HepG2 (cell line): ENCODE data around the gene SPI1. TPM values are rescaled to one million over a fixed set of nuclear protein-coding genes. Genes with fewer than 3 reads are reported as not detected.
A peak's percentile ranks its signal among the peaks of the same experiment; 100 is the strongest.

Experiments
- ATAC-seq: fragments of 200-7000 bp; cut with Tn5 transposase; 3 replicates; pipeline ENCODE4 v1.9.1; 2020; ENCODE audit warnings: mild to moderate bottlenecking, moderate library complexity
- BruUV-seq: library from RNA; stranded (reverse); fragments of 400-500 nt; replicated peaks from 2 replicates; lab custom pipeline; 2021; lab: Mats Ljungman, UMichigan
- CTCF ChIA-PET: fragments of 300-600 bp; formaldehyde crosslinking; extraction: SDS; loops from one replicate; lab custom pipeline; 2021; ENCODE audit warnings: low total read pairs, inconsistent platforms, low intra/inter-chr PET ratio; lab: Yijun Ruan, JAX
- POLR2A ChIA-PET: fragments of 350-600 bp; sonication (Branson Sonifier 250); formaldehyde crosslinking; loops from one replicate; lab custom pipeline; 2020; ENCODE audit warnings: antibody characterized with exemption, inconsistent platforms; lab: Yijun Ruan, JAX
- DNase-seq: peaks from one replicate; pipeline ENCODE4 v3.0.0-alpha.2; 2015; ENCODE audit warnings: low spot score
- FAIRE-seq: peaks from 3 replicates; lab custom pipeline; 2011; peaks lifted over from hg19 to GRCh38; lab: Jason Lieb, UNC
- H2AFZ ChIP-seq: one replicate; pipeline ENCODE4 v1.6.1; 2011; ENCODE audit warnings: low read length, inconsistent platforms
- H3K27ac ChIP-seq: fragments of 300-600 bp; 3 replicates; pipeline ENCODE4 v1.8.0; 2011; ENCODE audit warnings: mixed run types, mild to moderate bottlenecking, mixed read lengths, low read length, inconsistent platforms; ENCODE audit not compliant: insufficient read depth; ENCODE audit errors: extremely low read length
- H3K27me3 ChIP-seq, 2 experiments: fragments of 200-600 bp in 1 of 2; 2 replicates in 1 of 2; 3 replicates in 1 of 2; pipeline versions ENCODE4 v1.6.0 to v1.8.0; 2011; ENCODE audit warnings: low read length in 2 of 2, mild to moderate bottlenecking in 2 of 2, moderate library complexity in 2 of 2, inconsistent platforms in 1 of 2; ENCODE audit not compliant: insufficient read depth in 2 of 2, control insufficient read depth in 1 of 2
- H3K36me3 ChIP-seq, 2 experiments: fragments of 200-600 bp in 1 of 2; replicated peaks in 1 of 2; 2 replicates in 1 of 2; 3 replicates in 1 of 2; pipeline versions ENCODE4 v1.5.1 to v1.8.0; 2011; ENCODE audit warnings: low read length in 2 of 2, inconsistent platforms in 1 of 2; ENCODE audit not compliant: insufficient read depth in 2 of 2, control insufficient read depth in 1 of 2
- H3K4me1 ChIP-seq: 2 replicates; pipeline ENCODE4 v1.5.1; 2012; ENCODE audit warnings: low read length, inconsistent platforms; ENCODE audit not compliant: insufficient read depth
- H3K4me2 ChIP-seq: 2 replicates; pipeline ENCODE4 v1.6.0; 2011; ENCODE audit warnings: low read depth, low read length, inconsistent platforms
- H3K4me3 ChIP-seq, 3 experiments: fragments of 200-600 bp in 1 of 3; sonication (generic), shearing (Covaris generic) in 1 of 3; replicated peaks in 1 of 3; 2 replicates each; pipeline ENCODE4 v1.5.1; 2011 to 2016; ENCODE audit warnings: low read length in 3 of 3, inconsistent platforms in 2 of 3, low read depth in 2 of 3, mild to moderate bottlenecking in 2 of 3, control low read depth in 1 of 3, mixed read lengths in 1 of 3; ENCODE audit not compliant: insufficient read depth in 1 of 3
- H3K79me2 ChIP-seq: one replicate; pipeline ENCODE4 v1.6.1; 2011; ENCODE audit warnings: low read length, inconsistent platforms; ENCODE audit not compliant: insufficient read depth
- H3K9ac ChIP-seq: 2 replicates; pipeline ENCODE4 v1.6.0; 2011; ENCODE audit warnings: mild to moderate bottlenecking, low read depth, low read length, inconsistent platforms; ENCODE audit not compliant: insufficient read depth
- H3K9me3 ChIP-seq: 2 replicates; pipeline ENCODE4 v1.5.1; 2012; ENCODE audit warnings: mild to moderate bottlenecking, low read length
- H4K20me1 ChIP-seq: 2 replicates; pipeline ENCODE4 v1.6.0; 2011; ENCODE audit warnings: inconsistent platforms, mild to moderate bottlenecking, low read length, moderate library complexity; ENCODE audit not compliant: insufficient read depth
- ARHGAP35 ChIP-seq: sonication (generic); formaldehyde crosslinking; IDR thresholded peaks from 2 replicates; pipeline ENCODE4 v1.9.0; 2022; ENCODE audit warnings: mild to moderate bottlenecking, inconsistent platforms, moderate library complexity, missing genetic modification reagents, borderline replicate concordance
- ATRX ChIP-seq: sonication (generic); formaldehyde crosslinking; IDR thresholded peaks from 2 replicates; pipeline ENCODE4 v1.4.0; 2020; ENCODE audit warnings: missing genetic modification reagents, borderline replicate concordance
- CREM ChIP-seq, 2 experiments: sonication (generic) in 1 of 2; formaldehyde crosslinking in 1 of 2; IDR thresholded peaks; 2 replicates each; pipeline versions ENCODE4 v1.4.0 to v1.6.1; 2016 to 2020; ENCODE audit warnings: antibody characterized with exemption in 1 of 2, mild to moderate bottlenecking in 1 of 2, missing genetic modification reagents in 1 of 2
- ELF3 ChIP-seq: IDR thresholded peaks from 2 replicates; pipeline ENCODE4 v1.6.1; 2016; ENCODE audit warnings: missing genetic modification reagents, missing compliant biosample characterization
- GATA4 ChIP-seq: sonication (generic); IDR thresholded peaks from 2 replicates; pipeline ENCODE4 v1.6.1; 2016; ENCODE audit warnings: antibody characterized with exemption, low read depth, borderline replicate concordance
- HNRNPL ChIP-seq: fragments of 200-400 bp; formaldehyde crosslinking; IDR thresholded peaks from 2 replicates; pipeline ENCODE4 v1.6.1; 2017; ENCODE audit warnings: mild to moderate bottlenecking, low read depth, low read length
- MTF2 ChIP-seq: sonication (generic); formaldehyde crosslinking; IDR thresholded peaks from 2 replicates; pipeline ENCODE4 v1.5.0; 2020; ENCODE audit warnings: missing genetic modification reagents, borderline replicate concordance
- NR1H2 ChIP-seq: sonication (generic); formaldehyde crosslinking; IDR thresholded peaks from 2 replicates; pipeline ENCODE4 v1.8.1; 2022; ENCODE audit warnings: low read depth, missing genetic modification reagents, borderline replicate concordance
- PHF21A ChIP-seq: sonication (generic); formaldehyde crosslinking; IDR thresholded peaks from 2 replicates; pipeline ENCODE4 v1.5.0; 2020; ENCODE audit warnings: mild to moderate bottlenecking, missing genetic modification reagents
- POLR2A ChIP-seq, 2 experiments: IDR thresholded peaks; 2 replicates each; pipeline ENCODE4 v1.6.1; 2011; ENCODE audit warnings: low read depth in 2 of 2, low read length in 2 of 2, mild to moderate bottlenecking in 1 of 2, moderate library complexity in 1 of 2; ENCODE audit not compliant: insufficient read depth in 1 of 2
- RBM22 ChIP-seq: fragments of 200-400 bp; formaldehyde crosslinking; optimal IDR thresholded peaks from 2 replicates; pipeline ENCODE3; 2017; ENCODE audit warnings: mild to moderate bottlenecking, low read length, moderate library complexity
- ZIK1 ChIP-seq: sonication (generic); formaldehyde crosslinking; IDR thresholded peaks from 2 replicates; pipeline ENCODE4 v1.5.0; 2020; ENCODE audit warnings: mild to moderate bottlenecking, low read depth, missing genetic modification reagents, borderline replicate concordance
- ZNF136 ChIP-seq: sonication (generic); formaldehyde crosslinking; IDR thresholded peaks from 2 replicates; pipeline ENCODE4 v1.8.1; 2022; ENCODE audit warnings: low read depth, mild to moderate bottlenecking, moderate library complexity, missing genetic modification reagents
- ZNF569 ChIP-seq: sonication (generic); formaldehyde crosslinking; IDR thresholded peaks from 2 replicates; pipeline ENCODE4 v1.5.0; 2020; ENCODE audit warnings: mild to moderate bottlenecking, missing genetic modification reagents, moderate library complexity, borderline replicate concordance
- ZNF768 ChIP-seq: sonication (generic); formaldehyde crosslinking; IDR thresholded peaks from 2 replicates; pipeline ENCODE4 v1.4.0; 2020; ENCODE audit warnings: missing genetic modification reagents
- ZNF782 ChIP-seq: sonication (generic); formaldehyde crosslinking; IDR thresholded peaks from 2 replicates; pipeline ENCODE4 v1.4.0; 2020; ENCODE audit warnings: missing genetic modification reagents, mild to moderate bottlenecking, borderline replicate concordance
- WGBS: methylation state at CpG from one replicate; pipeline ENCODE4 v1.1.6; 2017; ENCODE audit warnings: low lambda C conversion rate; 5-methylcytosine and 5-hydroxymethylcytosine counted together
- in situ Hi-C: cut with HindIII; loops from 2 replicates; pipeline ENCODE4 v1.10.0; 2017; ENCODE audit warnings: low pct_unique_long_range_greater_than_20kb; ENCODE audit not compliant: extremely low pct_ligation_motif_present
- intact Hi-C: fragments of 100-400 bp; cut with micrococcal nuclease; formaldehyde crosslinking; loops from one replicate; pipeline ENCODE4 v1.10.0; 2022; ENCODE audit not compliant: unreplicated experiment
- polyA plus RNA-seq, 8 experiments: library from polyadenylated mRNA; depleted of rRNA in 3 of 8; stranded (reverse) in 7 of 8; unstranded in 1 of 8; fragments of >200 nt; fragmentation: Illumina TruSeq in 4 of 8; extraction: Trizol in 4 of 8; gene quantifications; 2 replicates each; pipeline versions ENCODE4 v1.2.1 to v1.2.3, GENCODE V29; 2011 to 2016; ENCODE audit warnings: low read depth in 4 of 8, missing spikeins in 1 of 8, mixed read lengths in 1 of 8; ENCODE audit not compliant: insufficient read depth in 1 of 8
- total RNA-seq, 5 experiments: library from RNA; depleted of rRNA; stranded (reverse); fragments of >200 nt; fragmentation: Illumina TruSeq; extraction: Trizol; gene quantifications; 2 replicates each; pipeline ENCODE4 v1.2.3, GENCODE V29; 2016; ENCODE audit warnings: low read depth in 1 of 5
- TF ChIP-seq, protein P1 (sequence below): sonication (generic); formaldehyde crosslinking; IDR thresholded peaks from 2 replicates; pipeline ENCODE4 v1.4.0; 2020; ENCODE audit warnings: missing genetic modification reagents
- TF ChIP-seq, protein P2 (sequence below): sonication (generic); formaldehyde crosslinking; IDR thresholded peaks from 2 replicates; pipeline ENCODE4 v1.5.0; 2020; ENCODE audit warnings: mild to moderate bottlenecking, missing genetic modification reagents

SPI1 gene
- total and polyA plus RNA-seq, 2 of the 13 experiments (the other 11 are each of a cell fraction or from before 2014, with no cell fraction given): not detected

DNA sequence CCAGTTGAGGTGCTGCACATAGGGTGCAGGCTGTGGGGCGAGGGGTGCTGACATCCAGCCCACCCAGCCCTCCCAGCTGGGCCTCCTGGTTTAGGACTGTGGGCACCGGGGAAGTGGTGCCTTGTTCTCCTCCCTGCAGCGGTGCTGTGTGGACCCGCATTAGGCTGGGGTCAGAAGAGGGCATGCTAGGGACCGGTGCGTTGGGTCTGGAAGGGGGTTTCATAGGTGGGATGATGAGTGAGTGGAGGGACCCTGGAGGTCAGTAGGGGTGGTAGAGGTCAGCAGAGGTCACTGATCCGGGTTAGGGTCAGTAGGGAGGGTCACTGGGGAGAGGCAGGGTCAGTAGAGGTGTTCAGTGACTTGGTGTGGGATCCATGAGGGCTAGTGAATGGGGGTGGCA lies 19.2 kb downstream of the SPI1 start:
- H3K9me3 ChIP-seq: no peaks in the 10 kb centered on the region
- H3K79me2 ChIP-seq: no peaks in the 10 kb centered on the region
- no peak for FAIRE-seq
- no peak overlapping the region for H2AFZ ChIP-seq
- intact Hi-C loops (loop anchor here (5.0 kb wide), 1 partner anchor 253 kb away; no protein-coding TSS in a partner anchor), in situ Hi-C loops (no loop called here)
- H4K20me1 ChIP-seq: no peaks in the 10 kb centered on the region
- 24% methylated on average over 7 of the region's 7 CpGs for WGBS
- no peaks in the 10 kb centered on the region for H3K36me3 ChIP-seq
- BruUV-seq: no TSS peak
- peak overlapping the region; percentile 33; the same call in 1 of the 2 replicates for H3K4me2 ChIP-seq
- ATAC-seq: no peak
- ChIA-PET CTCF (no interaction called here), POLR2A (interaction anchor here (1.0 to 1.2 kb wide), 2 partner anchors 10 to 187 kb away, joined by 3 read pairs; no protein-coding TSS in a partner anchor)
- H3K9ac ChIP-seq: no peak overlapping the region
- H3K27me3 ChIP-seq: peaks cover 0 to 9% of the 10 kb centered on the region in 2 experiments; a peak in 1 of 5 replicates
- H3K27ac ChIP-seq: no peak overlapping the region
- DNase-seq: no peak
- peak overlapping the region in 1 of 3 experiments; percentile 16; a peak in 1 of 6 replicates for H3K4me3 ChIP-seq
- TF ChIP-seq ELF3: no peak
- no peak for TF ChIP-seq MTF2 (CRISPR knock-in tag)
- TF ChIP-seq PHF21A (CRISPR knock-in tag): no peak
- TF ChIP-seq ZNF768: no peak
- TF ChIP-seq ZNF782 (CRISPR knock-in tag): no peak
- no peak for TF ChIP-seq ZNF569 (CRISPR knock-in tag)
- TF ChIP-seq, protein P1, sequence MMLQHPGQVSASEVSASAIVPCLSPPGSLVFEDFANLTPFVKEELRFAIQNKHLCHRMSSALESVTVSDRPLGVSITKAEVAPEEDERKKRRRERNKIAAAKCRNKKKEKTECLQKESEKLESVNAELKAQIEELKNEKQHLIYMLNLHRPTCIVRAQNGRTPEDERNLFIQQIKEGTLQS (CRISPR knock-in tag): no peak
- TF ChIP-seq, protein P2, sequence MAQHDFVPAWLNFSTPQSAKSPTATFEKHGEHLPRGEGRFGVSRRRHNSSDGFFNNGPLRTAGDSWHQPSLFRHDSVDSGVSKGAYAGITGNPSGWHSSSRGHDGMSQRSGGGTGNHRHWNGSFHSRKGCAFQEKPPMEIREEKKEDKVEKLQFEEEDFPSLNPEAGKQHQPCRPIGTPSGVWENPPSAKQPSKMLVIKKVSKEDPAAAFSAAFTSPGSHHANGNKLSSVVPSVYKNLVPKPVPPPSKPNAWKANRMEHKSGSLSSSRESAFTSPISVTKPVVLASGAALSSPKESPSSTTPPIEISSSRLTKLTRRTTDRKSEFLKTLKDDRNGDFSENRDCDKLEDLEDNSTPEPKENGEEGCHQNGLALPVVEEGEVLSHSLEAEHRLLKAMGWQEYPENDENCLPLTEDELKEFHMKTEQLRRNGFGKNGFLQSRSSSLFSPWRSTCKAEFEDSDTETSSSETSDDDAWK (CRISPR knock-in tag): no peak
- no peak for TF ChIP-seq ZIK1 (CRISPR knock-in tag)
- TF ChIP-seq HNRNPL: no peak
- TF ChIP-seq ARHGAP35: no peak
- TF ChIP-seq GATA4: no peak
- TF ChIP-seq ATRX: no peak
- TF ChIP-seq NR1H2: no peak
- no peak for TF ChIP-seq RBM22
- no peak for TF ChIP-seq ZNF136
- no peak for TF ChIP-seq POLR2A (IDR thresholded peaks at IDR 0.05; ENCODE audit: insufficient read depth in 1 of 2, low read depth in 2 of 2, low read length in 2 of 2)
- no peak for TF ChIP-seq CREM (IDR thresholded peaks at IDR 0.05)
- TF ChIP-seq CREM (CRISPR knock-in tag; IDR thresholded peaks at IDR 0.05): no peak
- peaks cover 49% of the 10 kb centered on the region for H3K4me1 ChIP-seq
